ENCODE results near the gene ARL6IP4. TPM values are rescaled to one million over a fixed set of nuclear protein-coding genes. Genes with fewer than 3 reads are reported as not detected.

ARL6IP4 gene
- total and polyA plus RNA-seq, 10 of the 15 experiments (the other 5 are each of a cell fraction or from before 2014, with no cell fraction given): 2.5 to 320 (median 188) TPM

DNA sequence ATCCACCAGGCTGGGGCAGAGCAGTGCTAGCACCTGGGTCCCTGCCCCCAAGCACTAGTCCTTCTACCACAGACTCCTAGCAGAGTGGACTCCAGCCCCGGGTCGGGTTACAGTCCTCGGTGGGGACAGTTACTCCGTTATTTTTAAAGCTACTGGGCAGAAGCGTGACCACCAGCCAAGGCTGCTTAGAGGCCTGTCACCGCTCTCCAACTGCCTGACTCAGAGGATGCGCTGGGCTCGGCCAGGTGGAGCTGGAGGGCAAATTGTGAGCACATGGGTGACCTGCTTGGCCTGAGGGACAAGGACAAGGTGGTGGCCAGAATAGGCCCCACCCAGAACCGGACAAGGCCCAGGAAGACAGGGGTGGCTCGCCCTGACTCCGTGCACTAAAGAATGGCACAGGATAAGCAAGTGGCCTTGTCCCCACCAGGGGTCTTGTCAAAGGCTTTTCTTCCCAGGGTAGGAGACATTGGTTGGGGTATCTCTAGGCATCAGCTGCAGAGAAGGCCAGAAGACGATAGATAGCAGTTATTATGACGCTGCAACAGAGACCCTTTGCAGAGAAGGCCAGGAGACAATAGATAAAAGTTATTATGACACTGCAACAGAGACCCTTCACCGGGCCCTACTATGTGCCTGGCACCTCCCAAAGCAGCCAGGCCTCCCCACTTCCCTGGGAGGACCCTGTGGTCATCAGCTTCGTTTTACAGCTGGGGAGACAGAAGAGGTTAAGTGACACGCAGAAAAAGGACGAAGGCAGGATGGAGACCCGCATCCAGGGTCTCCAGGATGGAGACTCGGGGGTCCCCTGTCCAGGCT, 15.8 kb upstream of the ARL6IP4 start (continued):
- TF ChIP-seq ETV6 (conservative IDR thresholded peaks at IDR 0.05 in 1 of 2, IDR thresholded peaks at IDR 0.05 in 1 of 2; ENCODE audit: borderline replicate concordance in 1 of 2, low read depth in 1 of 2) (no peak), SRF (IDR thresholded peaks at IDR 0.05; ENCODE audit: low read depth in 2 of 2, low read length in 2 of 2) (no peak), NBN (IDR thresholded peaks at IDR 0.05) (no peak), SMC3 (IDR thresholded peaks at IDR 0.05; ENCODE audit: borderline replicate concordance, low read length) (no peak), KAT2A (conservative IDR thresholded peaks at IDR 0.05; ENCODE audit: control insufficient read depth, low read depth, low read length) (no peak)

DNA sequence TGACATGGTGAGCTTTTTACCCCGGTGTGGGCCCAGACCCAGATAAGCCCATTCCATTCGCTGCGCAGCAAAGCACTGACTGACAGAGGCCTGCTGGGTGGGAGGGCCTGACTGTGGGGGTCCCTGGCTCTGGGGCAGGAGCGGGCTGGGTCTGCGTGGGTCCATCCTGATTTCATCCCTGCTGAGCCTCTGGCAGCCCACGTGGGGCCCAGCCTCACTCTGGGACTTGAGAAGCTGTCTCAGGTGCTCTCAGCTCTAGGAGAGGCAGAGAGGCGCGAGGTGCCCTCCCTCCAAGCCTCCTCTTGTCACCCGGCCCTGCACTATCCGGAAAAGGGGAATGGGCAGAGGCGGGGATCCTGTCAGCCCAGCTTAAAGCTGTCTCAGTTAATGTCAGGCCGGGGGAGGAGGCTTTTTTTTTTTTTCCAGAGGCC, 15.1 kb upstream of the ARL6IP4 start:
- ChIA-PET CTCF (no interaction called here), RAD21 (ENCODE audit: unreplicated experiment) (interaction anchor here (1.0 kb wide), 1 partner anchor 84 kb away, joined by 3 read pairs; no protein-coding TSS in a partner anchor), POLR2A (interaction anchor here (0.7 to 1.0 kb wide), 2 partner anchors 9 to 19 kb away, joined by 3 read pairs; no protein-coding TSS in a partner anchor), SMC1A (ENCODE audit: uncharacterized antibody, unreplicated experiment) (interaction anchor here (0.6 to 1.7 kb wide), 3 partner anchors 9 to 104 kb away, joined by 3 to 7 read pairs (median 3); no protein-coding TSS in a partner anchor)
- DNase-seq (ENCODE audit: low read depth, low spot score) (no peak), ATAC-seq (0 out of 3 replicates have a peak, but pooled peaks have one; percentile 9), FAIRE-seq (no peak)
- 58% methylated on average over 10 of the region's 12 CpGs for WGBS (ENCODE audit: insufficient coverage, insufficient replicate concordance, low lambda C conversion rate, missing lambda C conversion rate)
- H3K4me1 ChIP-seq (ENCODE audit: control insufficient read depth, insufficient read depth, low read length): peaks cover 4% of the 10 kb centered on the region; the same call in 1 of the 2 replicates
- H3K79me2 ChIP-seq (ENCODE audit: control insufficient read depth, insufficient read depth, low read length): no peaks in the 10 kb centered on the region
- peaks cover 3% of the 10 kb centered on the region for H4K20me1 ChIP-seq (ENCODE audit: control insufficient read depth, insufficient read depth)
- no TSS peak for BruUV-seq (replicated peaks)
- H3K4me3 ChIP-seq: no peak overlapping the region
- in situ Hi-C loops (cut with MboI) (no loop called here), intact Hi-C loops (cut with micrococcal nuclease; ENCODE audit: unreplicated experiment) (no loop called here)
- H3K9ac ChIP-seq (ENCODE audit: control insufficient read depth, insufficient read depth, low read length): no peak overlapping the region
- no peak overlapping the region for H3K4me2 ChIP-seq (ENCODE audit: control insufficient read depth, insufficient read depth)
- no peaks in the 10 kb centered on the region for H3K27me3 ChIP-seq (replicated peaks in 1 of 2; ENCODE audit: control insufficient read depth in 2 of 2, insufficient read depth in 2 of 2, low read length in 1 of 2)
- H3K27ac ChIP-seq (ENCODE audit: control insufficient read depth, insufficient read depth): no peak overlapping the region
- no peak for TF ChIP-seq ZNF384 (IDR thresholded peaks at IDR 0.05; ENCODE audit: borderline replicate concordance, low read depth, low read length)
- no peak for TF ChIP-seq CEBPB (IDR thresholded peaks at IDR 0.05; ENCODE audit: borderline replicate concordance in 1 of 2, low read depth in 2 of 2, low read length in 2 of 2)
- no peak for TF ChIP-seq SUZ12 (IDR thresholded peaks at IDR 0.05; ENCODE audit: unreplicated experiment)
- TF ChIP-seq NRF1 (conservative IDR thresholded peaks at IDR 0.05; ENCODE audit: low read depth, low read length): no peak
- TF ChIP-seq BACH1 (IDR thresholded peaks at IDR 0.05; ENCODE audit: borderline replicate concordance): no peak
- no peak for TF ChIP-seq CHD4 (IDR thresholded peaks at IDR 0.05)
- no peak for TF ChIP-seq TCF12 (IDR thresholded peaks at IDR 0.05; ENCODE audit: low read depth, low read length)
- no peaks in the 10 kb centered on the region for H3K9me3 ChIP-seq (replicated peaks; ENCODE audit: control insufficient read depth, insufficient read depth, low read length)
- H3K36me3 ChIP-seq (ENCODE audit: control insufficient read depth in 2 of 2, insufficient read depth in 2 of 2, low read length in 1 of 2): no peaks in the 10 kb centered on the region
- no peak overlapping the region for H2AFZ ChIP-seq (ENCODE audit: control insufficient read depth, low read depth, low read length)

Measured in GM12878 (cell line).